HEK293T (cell line): ENCODE results near the gene JMJD1C.

Experiments used
- CTCF ChIA-PET: fragments of 350-600 bp; formaldehyde crosslinking; extraction: SDS; loops from one replicate; lab custom pipeline; 2021; ENCODE audit warnings: antibody characterized with exemption, inconsistent platforms; lab: Yijun Ruan, JAX
- POLR2A ChIA-PET: fragments of 350-600 bp; formaldehyde crosslinking; extraction: SDS; loops from one replicate; lab custom pipeline; 2020; ENCODE audit warnings: antibody characterized with exemption, inconsistent platforms; lab: Yijun Ruan, JAX
- DNase-seq: peaks from one replicate; pipeline ENCODE4 v3.0.0; 2012; ENCODE audit warnings: mixed read lengths; ENCODE audit errors: extremely low spot score
- ARNT ChIP-seq: fragments of 450-650 bp; IDR thresholded peaks from 2 replicates; pipeline ENCODE4 v1.6.1; 2017; ENCODE audit warnings: mild to moderate bottlenecking
- BHLHE40 ChIP-seq: fragments of 450-650 bp; IDR thresholded peaks from 2 replicates; pipeline ENCODE4 v1.6.1; 2016; ENCODE audit warnings: mild to moderate bottlenecking, moderate library complexity, borderline replicate concordance
- CTBP1 ChIP-seq: fragments of 450-650 bp; IDR thresholded peaks from 2 replicates; pipeline ENCODE4 v1.6.1; 2016; ENCODE audit warnings: borderline replicate concordance
- ELF4 ChIP-seq: fragments of 450-650 bp; IDR thresholded peaks from 2 replicates; pipeline ENCODE4 v1.6.1; 2017; ENCODE audit warnings: antibody characterized with exemption
- FOXA1 ChIP-seq: fragments of 450-650 bp; IDR thresholded peaks from 2 replicates; pipeline ENCODE4 v1.6.1; 2016; ENCODE audit warnings: mild to moderate bottlenecking
- FOXK2 ChIP-seq: fragments of 450-650 bp; IDR thresholded peaks from 2 replicates; pipeline ENCODE4 v1.6.1; 2016; ENCODE audit warnings: mild to moderate bottlenecking
- FOXM1 ChIP-seq: fragments of 450-650 bp; IDR thresholded peaks from 2 replicates; pipeline ENCODE4 v1.6.1; 2017; ENCODE audit warnings: mild to moderate bottlenecking, borderline replicate concordance
- HDGF ChIP-seq: fragments of 450-650 bp; IDR thresholded peaks from 2 replicates; pipeline ENCODE4 v1.6.1; 2017; ENCODE audit warnings: antibody characterized with exemption, borderline replicate concordance
- L3MBTL2 ChIP-seq: fragments of 450-650 bp; conservative IDR thresholded peaks from 2 replicates; pipeline ENCODE4 v1.6.1; 2016; ENCODE audit warnings: mild to moderate bottlenecking
- LEF1 ChIP-seq: fragments of 450-650 bp; IDR thresholded peaks from 2 replicates; pipeline ENCODE4 v1.6.1; 2017; ENCODE audit warnings: mild to moderate bottlenecking, borderline replicate concordance
- NFRKB ChIP-seq: fragments of 450-650 bp; IDR thresholded peaks from 2 replicates; pipeline ENCODE4 v1.6.1; 2016; ENCODE audit warnings: mild to moderate bottlenecking, moderate library complexity
- PKNOX1 ChIP-seq: fragments of 450-650 bp; IDR thresholded peaks from 2 replicates; pipeline ENCODE4 v1.6.1; 2016
- SP1 ChIP-seq: fragments of 450-650 bp; IDR thresholded peaks from 2 replicates; pipeline ENCODE4 v1.6.1; 2017
- SUZ12 ChIP-seq: fragments of 450-650 bp; IDR thresholded peaks from 2 replicates; pipeline ENCODE4 v1.6.1; 2016; ENCODE audit warnings: mild to moderate bottlenecking
- TARDBP ChIP-seq: fragments of 450-650 bp; IDR thresholded peaks from 2 replicates; pipeline ENCODE4 v1.6.1; 2016
- ZNF384 ChIP-seq: fragments of 450-650 bp; IDR thresholded peaks from 2 replicates; pipeline ENCODE4 v1.6.1; 2016

JMJD1C gene

DNA sequence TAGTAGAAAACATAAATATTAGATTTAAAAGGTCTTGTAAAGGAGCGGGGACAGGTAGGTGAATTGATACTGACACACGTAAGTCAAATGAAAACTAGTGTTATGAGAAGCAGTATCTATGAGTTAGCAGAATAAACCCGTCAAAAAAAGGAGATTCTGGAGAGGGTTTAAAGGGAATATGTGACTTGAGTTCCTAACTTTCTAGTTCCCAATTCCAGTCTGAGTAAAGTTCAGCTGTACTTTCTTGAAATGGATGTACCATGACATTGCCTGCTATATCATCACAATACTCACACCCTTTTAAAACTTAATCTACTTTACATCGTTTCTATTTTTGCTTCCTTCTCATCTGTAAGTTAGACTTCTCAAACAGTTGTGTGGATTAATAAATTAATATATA lies 210.5 kb downstream of the JMJD1C start:
- ChIA-PET CTCF (no interaction called here), POLR2A (no interaction called here)

GRCh38 chr10:63253040-63253439 lies 212.7 kb downstream of the JMJD1C start:
- no peak for DNase-seq
- no peak for TF ChIP-seq SUZ12
- no peak for TF ChIP-seq ELF4
- no peak for TF ChIP-seq ZNF384
- no peak for TF ChIP-seq ARNT
- no peak for TF ChIP-seq BHLHE40
- TF ChIP-seq NFRKB = no peak
- no peak for TF ChIP-seq L3MBTL2
- TF ChIP-seq SP1 = no peak
- TF ChIP-seq LEF1 = no peak
- no peak for TF ChIP-seq HDGF
- TF ChIP-seq CTBP1 = no peak
- no peak for TF ChIP-seq FOXA1
- no peak for TF ChIP-seq PKNOX1
- no peak for TF ChIP-seq TARDBP
- TF ChIP-seq FOXK2 = no peak
- no peak for TF ChIP-seq FOXM1
- POLR2A ChIA-PET = no interaction called here
- CTCF ChIA-PET = interaction anchor here (1.1 kb wide), 1 partner anchor 22 kb away, joined by 4 read pairs; no protein-coding TSS in a partner anchor

More for the DNA sequence above, 210.5 kb downstream of the JMJD1C start:
- TF ChIP-seq HDGF (no peak), L3MBTL2 (no peak), FOXM1 (no peak), ELF4 (no peak), BHLHE40 (no peak), ARNT (no peak), NFRKB (no peak), SUZ12 (no peak), FOXK2 (no peak), FOXA1 (no peak), LEF1 (no peak), CTBP1 (no peak), TARDBP (no peak), SP1 (no peak), ZNF384 (no peak), PKNOX1 (no peak)
- no peak for DNase-seq

GRCh38 chr10:63252095-63252762 lies 213.5 kb downstream of the JMJD1C start:
- TF ChIP-seq L3MBTL2 = no peak
- TF ChIP-seq HDGF = no peak
- no peak for TF ChIP-seq FOXA1
- no peak for TF ChIP-seq FOXK2
- CTCF ChIA-PET = interaction anchor here (1.1 kb wide), 1 partner anchor 21 kb away, joined by 4 read pairs; no protein-coding TSS in a partner anchor
- POLR2A ChIA-PET = no interaction called here
- DNase-seq = no peak

DNA sequence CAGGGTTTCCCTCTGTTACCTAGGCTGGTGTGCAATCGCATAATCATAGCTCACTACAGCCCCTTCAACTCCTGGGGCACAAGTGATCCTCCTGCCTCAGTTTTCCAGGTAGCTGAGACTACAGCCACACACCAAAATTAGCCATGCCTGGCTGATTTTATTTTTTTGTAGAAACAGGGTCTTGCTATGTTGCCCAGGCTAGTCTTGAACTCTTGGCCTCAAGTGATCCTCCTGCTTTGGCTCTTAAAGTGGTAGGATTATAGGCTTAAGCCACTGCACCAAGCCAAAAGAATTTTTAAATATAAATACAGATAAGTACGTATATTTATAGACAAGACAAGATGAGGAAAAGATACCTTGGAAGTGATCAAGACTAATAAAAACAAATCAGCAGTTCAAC lies 215.7 kb downstream of the JMJD1C start:
- POLR2A ChIA-PET = no interaction called here
- CTCF ChIA-PET = no interaction called here
- TF ChIP-seq L3MBTL2 (no peak), FOXM1 (no peak), LEF1 (no peak), TARDBP (no peak), ARNT (no peak), PKNOX1 (no peak), SUZ12 (no peak), SP1 (no peak), ELF4 (no peak), NFRKB (no peak), HDGF (no peak), ZNF384 (no peak), CTBP1 (no peak), FOXA1 (no peak), FOXK2 (no peak), BHLHE40 (no peak)
- no peak for DNase-seq

DNA sequence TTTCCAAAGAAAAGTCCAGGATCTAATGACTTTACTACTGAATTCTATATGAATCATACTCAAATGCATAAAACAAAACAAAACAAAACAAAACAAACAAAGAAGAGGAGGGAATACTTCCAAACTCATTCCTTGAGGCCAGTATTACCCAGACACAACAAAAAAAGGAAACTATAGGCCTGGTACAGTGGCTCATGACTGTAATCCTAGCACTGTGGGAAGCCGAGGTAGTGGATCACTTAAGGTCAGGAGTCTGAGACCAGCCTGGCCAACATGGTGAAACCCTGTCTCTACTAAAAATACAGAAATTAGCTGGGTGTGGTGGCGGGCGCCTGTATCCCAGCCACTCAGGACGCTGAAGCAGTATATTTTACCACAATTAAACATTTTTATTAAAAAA lies 218.0 kb downstream of the JMJD1C start:
- DNase-seq = no peak
- ChIA-PET POLR2A (no interaction called here), CTCF (no interaction called here)
- no peak for TF ChIP-seq ARNT
- TF ChIP-seq BHLHE40 = no peak
- no peak for TF ChIP-seq CTBP1
- TF ChIP-seq ZNF384 = no peak
- TF ChIP-seq FOXM1 = no peak
- TF ChIP-seq ELF4 = no peak
- TF ChIP-seq LEF1 = no peak
- no peak for TF ChIP-seq SUZ12
- no peak for TF ChIP-seq SP1
- no peak for TF ChIP-seq HDGF
- no peak for TF ChIP-seq NFRKB
- TF ChIP-seq L3MBTL2 = no peak
- no peak for TF ChIP-seq TARDBP
- no peak for TF ChIP-seq FOXK2
- TF ChIP-seq FOXA1 = no peak

- no peak for TF ChIP-seq ZNF384
- no peak for TF ChIP-seq PKNOX1
- TF ChIP-seq FOXM1 = no peak
- TF ChIP-seq FOXA1 = no peak
- no peak for TF ChIP-seq LEF1
- TF ChIP-seq L3MBTL2 = no peak
- no peak for TF ChIP-seq SP1
- no peak for TF ChIP-seq ARNT
- no peak for TF ChIP-seq CTBP1
- TF ChIP-seq TARDBP = no peak
- no peak for TF ChIP-seq NFRKB
- TF ChIP-seq ELF4 = no peak
- no peak for TF ChIP-seq FOXK2
- TF ChIP-seq SUZ12 = no peak
- CTCF ChIA-PET = no interaction called here
- POLR2A ChIA-PET = no interaction called here
Measured at GRCh38 chr10:63246356-63246755, 219.4 kb downstream of the JMJD1C start.

More at GRCh38 chr10:63246356-63246755, 219.4 kb downstream of the JMJD1C start:
- DNase-seq = no peak
